Neural cell (in vitro differentiated cells): Measurements from ENCODE around the gene BTBD17. TPM values are rescaled to one million over a fixed set of nuclear protein-coding genes. Genes with fewer than 3 reads are reported as not detected.

ENCODE experiments used
- H2AFZ ChIP-seq: fragments of 200-600, 300-800 bp; sonication (generic), shearing (Covaris generic); 2 replicates; pipeline ENCODE4 v1.6.0; 2014; ENCODE audit warnings: low read depth, mild to moderate bottlenecking, antibody characterized with exemption, low read length, moderate library complexity
- H3F3A ChIP-seq: fragments of 200-600 bp; shearing (Covaris generic); 2 replicates; pipeline ENCODE4 v1.6.1; 2016; ENCODE audit warnings: mild to moderate bottlenecking, moderate library complexity, mixed read lengths, antibody characterized with exemption, low read length; ENCODE audit not compliant: insufficient read depth, poor library complexity, severe bottlenecking
- H3K27ac ChIP-seq: fragments of 200-600, 300-800 bp; sonication (generic), shearing (Covaris generic); 2 replicates; pipeline ENCODE4 v1.5.1; 2014; ENCODE audit warnings: mild to moderate bottlenecking, low read length, moderate library complexity
- H3K27me3 ChIP-seq: fragments of 300-800, 200-600 bp; sonication (generic), shearing (Covaris generic); 2 replicates; pipeline ENCODE4 v1.6.0; 2014; ENCODE audit warnings: mild to moderate bottlenecking, low read depth, low read length, moderate library complexity; ENCODE audit not compliant: insufficient read depth
- H3K36me3 ChIP-seq: fragments of 300-800, 200-600 bp; sonication (generic), shearing (Covaris generic); 2 replicates; pipeline ENCODE4 v1.5.1; 2014; ENCODE audit warnings: mild to moderate bottlenecking, antibody characterized with exemption, low read length, moderate library complexity; ENCODE audit not compliant: insufficient read depth
- H3K4me2 ChIP-seq: fragments of 300-800, 200-600 bp; sonication (generic), shearing (Covaris generic); 2 replicates; pipeline ENCODE4 v1.6.0; 2014; ENCODE audit warnings: mild to moderate bottlenecking, low read length
- H3K4me3 ChIP-seq: fragments of 300-800, 200-600 bp; sonication (generic), shearing (Covaris generic); 2 replicates; pipeline ENCODE4 v1.5.1; 2014; ENCODE audit warnings: mild to moderate bottlenecking, low read length, moderate library complexity
- H3K79me2 ChIP-seq: fragments of 200-600 bp; shearing (Covaris generic); replicated peaks from 2 replicates; pipeline ENCODE4 v1.6.0; 2014; ENCODE audit warnings: mild to moderate bottlenecking, low read length, moderate library complexity; ENCODE audit not compliant: insufficient read depth
- H3K9ac ChIP-seq: fragments of 300-800, 200-600 bp; sonication (generic), shearing (Covaris generic); 2 replicates; pipeline ENCODE4 v1.6.1; 2016; ENCODE audit warnings: mild to moderate bottlenecking, low read length, mixed read lengths
- H3K9me2 ChIP-seq: fragments of 200-600 bp; shearing (Covaris generic); 2 replicates; pipeline ENCODE4 v1.6.1; 2016; ENCODE audit warnings: mild to moderate bottlenecking, low read length, mixed read lengths; ENCODE audit not compliant: insufficient read depth
- H3K9me3 ChIP-seq: fragments of 200-600, 300-800 bp; sonication (generic), shearing (Covaris generic); 2 replicates; pipeline ENCODE4 v1.6.1; 2016; ENCODE audit warnings: mild to moderate bottlenecking, mixed run types, low read length, moderate library complexity, mixed read lengths
- H4K20me1 ChIP-seq: fragments of 200-600 bp; shearing (Covaris generic); 2 replicates; pipeline ENCODE4 v1.6.1; 2016; ENCODE audit warnings: mild to moderate bottlenecking, mixed run types; ENCODE audit not compliant: insufficient read depth
- CTCF ChIP-seq: fragments of 450-650 bp; IDR thresholded peaks from 2 replicates; pipeline ENCODE4 v1.5.1; 2014; ENCODE audit warnings: antibody characterized with exemption, mild to moderate bottlenecking, moderate library complexity; ENCODE audit not compliant: poor library complexity, severe bottlenecking
- EP300 ChIP-seq: fragments of 450-650 bp; conservative IDR thresholded peaks from 2 replicates; pipeline ENCODE4 v1.6.1; 2014; ENCODE audit warnings: antibody characterized with exemption, mild to moderate bottlenecking, moderate library complexity; ENCODE audit not compliant: poor library complexity, severe bottlenecking
- EZH2 ChIP-seq: fragments of 200-600, 300-800 bp; shearing (Covaris generic), sonication (generic); IDR thresholded peaks from 2 replicates; pipeline ENCODE4 v1.6.1; 2014; ENCODE audit warnings: antibody characterized with exemption, low read length, borderline replicate concordance, mild to moderate bottlenecking; ENCODE audit not compliant: insufficient read depth, poor library complexity, severe bottlenecking
- MXI1 ChIP-seq: fragments of 450-650 bp; conservative IDR thresholded peaks from 2 replicates; pipeline ENCODE4 v1.6.1; 2014; ENCODE audit warnings: antibody characterized with exemption, mild to moderate bottlenecking; ENCODE audit not compliant: poor library complexity, severe bottlenecking
- POLR2AphosphoS5 ChIP-seq: IDR thresholded peaks from 2 replicates; pipeline ENCODE4 v1.6.1; 2012
- RAD21 ChIP-seq: fragments of 450-650 bp; conservative IDR thresholded peaks from 2 replicates; pipeline ENCODE4 v1.6.1; 2014; ENCODE audit warnings: antibody characterized with exemption, mild to moderate bottlenecking, moderate library complexity
- REST ChIP-seq: IDR thresholded peaks from 2 replicates; pipeline ENCODE4 v1.6.1; 2012; ENCODE audit warnings: borderline replicate concordance
- SMC3 ChIP-seq: fragments of 450-650 bp; conservative IDR thresholded peaks from 2 replicates; pipeline ENCODE4 v1.6.1; 2014; ENCODE audit warnings: antibody characterized with exemption, mild to moderate bottlenecking, moderate library complexity; ENCODE audit not compliant: poor library complexity
- TAF1 ChIP-seq: IDR thresholded peaks from 2 replicates; pipeline ENCODE4 v1.6.1; 2012; ENCODE audit warnings: low read depth
- polyA plus RNA-seq: library from polyadenylated mRNA; depleted of rRNA; stranded (reverse); fragments of >200 nt; gene quantifications from 2 replicates; pipeline ENCODE4 v1.2.3, GENCODE V29; 2014

The BTBD17 gene
- polyA plus RNA-seq, 1 donor from 2014 or later: 5.3 TPM

GRCh38 chr17:74367206-74367605, 5.5 kb upstream of the BTBD17 start, which contains the start of gene GPR142:
TSS of gene GPR142 (plus strand) at chr17:74367506. CDS start at chr17:74369541, 2,035 bp downstream.
- H3K4me2 ChIP-seq: no peak within 1 kb of the TSS
- no peaks in the 10 kb centered on the region for H3K27me3 ChIP-seq
- H3K9me3 ChIP-seq: no peaks in the 10 kb centered on the region
- no peak within 1 kb of the TSS for H3K9ac ChIP-seq
- no peaks in the 10 kb centered on the region for H4K20me1 ChIP-seq
- no peak for TF ChIP-seq RAD21
- no peak for TF ChIP-seq CTCF
- no peak for TF ChIP-seq REST
- no peak for TF ChIP-seq EP300
- no peak for TF ChIP-seq POLR2AphosphoS5
- no peak for TF ChIP-seq EZH2
- no peak for TF ChIP-seq SMC3
- no peak for TF ChIP-seq MXI1
- TF ChIP-seq TAF1: no peak
- H2AFZ ChIP-seq: no peak within 1 kb of the TSS
- H3K4me3 ChIP-seq: no peak within 1 kb of the TSS
- H3K79me2 ChIP-seq: no peaks in the 10 kb centered on the region
- H3F3A ChIP-seq: no peaks in the 10 kb centered on the region
- no peaks in the 10 kb centered on the region for H3K9me2 ChIP-seq
- H3K27ac ChIP-seq: no peak within 1 kb of the TSS
- no peaks in the 10 kb centered on the region for H3K36me3 ChIP-seq

GRCh38 chr17:74362810-74363498, 1.3 kb upstream of the BTBD17 start:
- Histone ChIP-seq H2AFZ (no peak overlapping the region), H3K36me3 (no peaks in the 10 kb centered on the region), H3K9ac (no peak overlapping the region), H3K27ac (no peak overlapping the region), H3F3A (no peaks in the 10 kb centered on the region), H3K4me3 (no peak overlapping the region), H3K9me3 (no peaks in the 10 kb centered on the region), H3K9me2 (no peaks in the 10 kb centered on the region), H4K20me1 (no peaks in the 10 kb centered on the region), H3K4me2 (no peak overlapping the region), H3K79me2 (no peaks in the 10 kb centered on the region), H3K27me3 (no peaks in the 10 kb centered on the region)
- TF ChIP-seq RAD21 (no peak), REST (no peak), POLR2AphosphoS5 (no peak), TAF1 (no peak)
